ENCODE data around the gene CLVS2. TPM values are rescaled to one million over a fixed set of nuclear protein-coding genes. Genes with fewer than 3 reads are reported as not detected.
A peak's percentile ranks its signal among the peaks of the same experiment; 100 is the strongest.

The CLVS2 gene
- total RNA-seq (2022) (not detected in 2 replicates), Bru-seq, nascent RNA (not detected), BruChase-seq, experiment 1, labeled RNA remaining after a 6-hour chase (percentile 1 among the genes with signal in this experiment), BruChase-seq, experiment 2, labeled RNA remaining after a 2-hour chase (not detected)
- long read RNA-seq = 0 reads

GRCh38 chr6:122995921-122996793, at the start of gene CLVS2:
Gene CLVS2, plus strand, starts transcription at chr6:122996235. Its CDS starts 1,543 bp downstream, at chr6:122997778.
- intact Hi-C loops (cut with micrococcal nuclease; ENCODE audit: unreplicated experiment) = no loop called here
- no peak for TF ChIP-seq CTCF (IDR thresholded peaks at IDR 0.05; ENCODE audit: unreplicated experiment)
- peaks cover 46% of the 10 kb centered on the region for H3K27me3 Mint-ChIP-seq (ENCODE audit: unreplicated experiment)
- H3K9me3 Mint-ChIP-seq (ENCODE audit: low read depth, unreplicated experiment) = no peaks in the 10 kb centered on the region
- DNase-seq = peak; percentile 22
- H3K4me1 Mint-ChIP-seq (ENCODE audit: low read depth, unreplicated experiment) = no peaks in the 10 kb centered on the region
- CTCF ChIA-PET = no interaction called here
- H3K36me3 Mint-ChIP-seq (ENCODE audit: insufficient read depth, unreplicated experiment) = peaks cover 5% of the 10 kb centered on the region
- H3K27ac Mint-ChIP-seq (ENCODE audit: unreplicated experiment) = no peak within 1 kb of the TSS
- H3K4me3 Mint-ChIP-seq (ENCODE audit: low read depth, unreplicated experiment) = peak within 1 kb of the TSS; percentile 69
- BruUV-seq (replicated peaks) = no TSS peak

GRCh38 chr6:122947355-122947754, 48.7 kb upstream of the CLVS2 start:
- Mint-ChIP-seq H3K4me1 (ENCODE audit: low read depth, unreplicated experiment) (no peaks in the 10 kb centered on the region), H3K9me3 (ENCODE audit: low read depth, unreplicated experiment) (no peaks in the 10 kb centered on the region), H3K4me3 (ENCODE audit: low read depth, unreplicated experiment) (no peak overlapping the region), H3K27ac (ENCODE audit: unreplicated experiment) (no peak overlapping the region), H3K36me3 (ENCODE audit: insufficient read depth, unreplicated experiment) (no peaks in the 10 kb centered on the region), H3K27me3 (ENCODE audit: unreplicated experiment) (no peaks in the 10 kb centered on the region)
- intact Hi-C loops (cut with micrococcal nuclease; ENCODE audit: unreplicated experiment) = loop anchor here (2.0 to 5.0 kb wide), 3 partner anchors 80 to 369 kb away; no protein-coding TSS in a partner anchor
- peak; percentile 43 for DNase-seq
- CTCF ChIA-PET = interaction anchor here (0.8 to 3.3 kb wide), 3 partner anchors 78 to 433 kb away, joined by 3 to 22 read pairs (median 5); no protein-coding TSS in a partner anchor
- peak; percentile 50 for TF ChIP-seq CTCF (IDR thresholded peaks at IDR 0.05; ENCODE audit: unreplicated experiment)
- BruUV-seq (replicated peaks) = no TSS peak

GRCh38 chr6:122953766-122954165, 42.3 kb upstream of the CLVS2 start:
- intact Hi-C loops (cut with micrococcal nuclease; ENCODE audit: unreplicated experiment) = loop anchor here (1.0 kb wide), 1 partner anchor 19 kb away; no protein-coding TSS in a partner anchor
- Mint-ChIP-seq H3K27me3 (ENCODE audit: unreplicated experiment) (no peaks in the 10 kb centered on the region), H3K36me3 (ENCODE audit: insufficient read depth, unreplicated experiment) (no peaks in the 10 kb centered on the region), H3K4me1 (ENCODE audit: low read depth, unreplicated experiment) (no peaks in the 10 kb centered on the region), H3K9me3 (ENCODE audit: low read depth, unreplicated experiment) (peaks cover 2% of the 10 kb centered on the region), H3K4me3 (ENCODE audit: low read depth, unreplicated experiment) (no peak overlapping the region), H3K27ac (ENCODE audit: unreplicated experiment) (no peak overlapping the region)
- DNase-seq = no peak
- no peak for TF ChIP-seq CTCF (IDR thresholded peaks at IDR 0.05; ENCODE audit: unreplicated experiment)
- CTCF ChIA-PET = no interaction called here
- BruUV-seq (replicated peaks) = no TSS peak

GRCh38 chr6:122956376-122956775, 39.7 kb upstream of the CLVS2 start:
- no peak for DNase-seq
- Mint-ChIP-seq H3K4me3 (ENCODE audit: low read depth, unreplicated experiment) (no peak overlapping the region), H3K36me3 (ENCODE audit: insufficient read depth, unreplicated experiment) (no peaks in the 10 kb centered on the region), H3K27me3 (ENCODE audit: unreplicated experiment) (no peaks in the 10 kb centered on the region), H3K4me1 (ENCODE audit: low read depth, unreplicated experiment) (no peaks in the 10 kb centered on the region), H3K9me3 (ENCODE audit: low read depth, unreplicated experiment) (peaks cover 2% of the 10 kb centered on the region), H3K27ac (ENCODE audit: unreplicated experiment) (no peak overlapping the region)
- BruUV-seq (replicated peaks) = no TSS peak
- CTCF ChIA-PET = no interaction called here
- intact Hi-C loops (cut with micrococcal nuclease; ENCODE audit: unreplicated experiment) = no loop called here
- TF ChIP-seq CTCF (IDR thresholded peaks at IDR 0.05; ENCODE audit: unreplicated experiment) = no peak
